Parathyroid adenoma (tissue), 2 donors: Measurements from ENCODE around the gene FUOM.
A peak's percentile ranks its signal among the peaks of the same experiment; 100 is the strongest.

Source experiments
- H2AFZ ChIP-seq: fragments of 300-600 bp; sonication (generic); one replicate; pipeline ENCODE4 v1.7.0; 2017; ENCODE audit warnings: antibody characterized with exemption, mild to moderate bottlenecking
- H3K27ac ChIP-seq: fragments of 300-600 bp; sonication (generic); one replicate; pipeline ENCODE4 v1.7.0; 2017
- H3K27me3 ChIP-seq: fragments of 300-600 bp; sonication (generic); one replicate; pipeline ENCODE4 v1.7.0; 2017; ENCODE audit warnings: low read length; ENCODE audit not compliant: control insufficient read depth, insufficient read depth
- H3K36me3 ChIP-seq: fragments of 300-600 bp; sonication (generic); one replicate; pipeline ENCODE4 v1.7.0; 2017; ENCODE audit warnings: low read length; ENCODE audit not compliant: control insufficient read depth, insufficient read depth
- H3K4me1 ChIP-seq: fragments of 300-600 bp; sonication (generic); one replicate; pipeline ENCODE4 v1.7.0; 2017; ENCODE audit warnings: control low read depth
- H3K4me2 ChIP-seq: fragments of 300-600 bp; sonication (generic); one replicate; pipeline ENCODE4 v1.7.0; 2017; ENCODE audit warnings: low read length
- H3K4me3 ChIP-seq: fragments of 300-600 bp; sonication (generic); one replicate; pipeline ENCODE4 v1.7.0; 2017; ENCODE audit warnings: low read depth, low read length
- H3K79me2 ChIP-seq: fragments of 300-600 bp; sonication (generic); one replicate; pipeline ENCODE4 v1.7.0; 2017; ENCODE audit warnings: control low read depth
- H3K9ac ChIP-seq: fragments of 300-600 bp; sonication (generic); one replicate; pipeline ENCODE4 v1.7.0; 2017; ENCODE audit warnings: mild to moderate bottlenecking
- H3K9me3 ChIP-seq: fragments of 300-600 bp; sonication (generic); one replicate; pipeline ENCODE4 v1.7.0; 2017; ENCODE audit warnings: low read length; ENCODE audit not compliant: control insufficient read depth
- TF ChIP-seq, protein P1 (sequence below): fragments of 300-600 bp; sonication (generic); IDR thresholded peaks from one replicate; pipeline ENCODE4 v1.7.0; 2017; ENCODE audit warnings: antibody characterized with exemption, mild to moderate bottlenecking
- donor health status: primary hyperparathyroidism.

The FUOM gene, protein sequence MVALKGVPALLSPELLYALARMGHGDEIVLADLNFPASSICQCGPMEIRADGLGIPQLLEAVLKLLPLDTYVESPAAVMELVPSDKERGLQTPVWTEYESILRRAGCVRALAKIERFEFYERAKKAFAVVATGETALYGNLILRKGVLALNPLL

DNA sequence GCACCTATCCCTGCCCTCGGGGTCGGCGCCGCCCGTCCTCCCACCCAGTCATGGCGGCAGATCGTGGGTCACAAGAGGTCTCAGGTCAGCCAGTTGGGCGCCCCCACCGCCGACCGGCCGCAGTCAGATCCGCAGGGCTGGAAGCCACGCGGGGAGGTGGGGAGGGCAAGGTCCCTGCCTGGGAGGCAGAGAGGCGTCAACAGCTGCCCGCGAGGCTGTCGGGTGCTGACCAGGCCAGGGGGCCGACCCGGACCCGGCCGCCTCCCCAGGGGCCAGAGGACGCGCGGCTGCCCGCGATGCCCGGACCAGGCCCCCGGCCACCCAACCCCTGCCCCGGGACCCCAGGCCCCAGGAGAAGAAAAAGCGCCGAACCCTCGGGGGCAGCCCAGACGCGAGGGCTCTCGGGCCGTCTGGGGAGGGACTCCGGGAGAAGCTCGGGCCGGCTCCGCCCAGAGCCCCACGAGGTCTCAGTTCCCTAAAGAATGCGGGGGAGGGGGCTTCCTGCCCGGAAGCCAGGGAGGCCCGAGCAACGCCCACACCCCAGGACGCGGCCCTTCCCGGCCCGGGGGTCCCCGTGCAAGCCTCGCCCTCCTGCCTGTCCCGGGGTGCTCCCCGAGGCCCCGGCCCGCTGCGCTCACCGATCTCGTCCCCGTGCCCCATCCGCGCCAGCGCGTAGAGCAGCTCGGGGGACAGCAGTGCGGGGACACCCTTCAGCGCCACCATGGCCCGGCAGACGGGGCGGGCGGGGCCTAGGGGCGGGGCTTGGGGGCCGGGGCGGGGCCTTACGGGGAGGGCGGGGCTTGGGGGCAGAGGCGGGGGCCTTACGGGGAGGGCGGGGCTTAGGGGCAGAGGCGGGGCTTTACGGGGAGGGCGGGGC lies at the start of gene FUOM:
Gene FUOM (minus strand): TSS at position 735 of the 877 bp plus-strand sequence. CDS start 12 bp downstream, at position 723.
- Histone ChIP-seq H3K27ac (no peak within 1 kb of the TSS), H3K9ac (no peak within 1 kb of the TSS), H3K36me3 (no peaks in the 10 kb centered on the region), H3K4me1 (peaks cover 6% of the 10 kb centered on the region), H3K79me2 (no peaks in the 10 kb centered on the region), H3K4me2 (peak within 1 kb of the TSS; percentile 65), H3K9me3 (no peaks in the 10 kb centered on the region), H2AFZ (peak within 1 kb of the TSS; percentile 74), H3K27me3 (no peaks in the 10 kb centered on the region), H3K4me3 (peak within 1 kb of the TSS; percentile 50)
- TF ChIP-seq, protein P1, sequence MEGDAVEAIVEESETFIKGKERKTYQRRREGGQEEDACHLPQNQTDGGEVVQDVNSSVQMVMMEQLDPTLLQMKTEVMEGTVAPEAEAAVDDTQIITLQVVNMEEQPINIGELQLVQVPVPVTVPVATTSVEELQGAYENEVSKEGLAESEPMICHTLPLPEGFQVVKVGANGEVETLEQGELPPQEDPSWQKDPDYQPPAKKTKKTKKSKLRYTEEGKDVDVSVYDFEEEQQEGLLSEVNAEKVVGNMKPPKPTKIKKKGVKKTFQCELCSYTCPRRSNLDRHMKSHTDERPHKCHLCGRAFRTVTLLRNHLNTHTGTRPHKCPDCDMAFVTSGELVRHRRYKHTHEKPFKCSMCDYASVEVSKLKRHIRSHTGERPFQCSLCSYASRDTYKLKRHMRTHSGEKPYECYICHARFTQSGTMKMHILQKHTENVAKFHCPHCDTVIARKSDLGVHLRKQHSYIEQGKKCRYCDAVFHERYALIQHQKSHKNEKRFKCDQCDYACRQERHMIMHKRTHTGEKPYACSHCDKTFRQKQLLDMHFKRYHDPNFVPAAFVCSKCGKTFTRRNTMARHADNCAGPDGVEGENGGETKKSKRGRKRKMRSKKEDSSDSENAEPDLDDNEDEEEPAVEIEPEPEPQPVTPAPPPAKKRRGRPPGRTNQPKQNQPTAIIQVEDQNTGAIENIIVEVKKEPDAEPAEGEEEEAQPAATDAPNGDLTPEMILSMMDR, result no peak

DNA sequence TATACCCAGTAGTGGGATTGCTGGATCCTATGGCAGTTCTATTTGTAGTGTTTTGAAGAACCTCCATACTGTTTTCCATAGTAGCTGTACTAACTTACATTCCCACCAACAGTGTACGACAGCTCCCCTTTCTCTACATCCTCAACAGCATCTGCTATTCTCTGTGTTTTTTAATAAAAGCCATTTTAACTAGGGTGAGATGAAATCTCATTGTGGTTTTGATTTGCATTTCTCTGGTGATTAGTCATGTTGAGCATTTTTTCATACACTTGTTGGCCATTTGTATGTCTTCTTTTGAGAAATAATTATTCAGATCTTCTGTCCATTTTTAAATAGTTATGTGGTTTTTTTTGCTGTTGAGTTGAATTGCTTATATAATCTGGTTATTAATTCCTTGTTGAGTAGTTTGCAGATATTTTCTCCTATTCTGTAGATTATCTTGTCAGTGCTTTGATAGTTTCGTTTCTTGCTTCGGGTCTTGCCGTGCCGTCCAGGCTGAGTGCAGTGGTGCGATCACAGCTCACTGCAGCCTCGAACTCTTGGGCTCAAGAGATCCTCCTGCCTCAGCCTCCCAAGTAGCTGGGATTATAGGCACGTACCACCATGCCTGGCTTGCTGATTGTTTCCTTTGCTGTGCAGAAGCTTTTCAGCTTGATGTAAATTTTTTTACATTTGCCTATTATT lies 48.2 kb upstream of the FUOM start:
- Histone ChIP-seq H3K4me1 (no peaks in the 10 kb centered on the region), H3K4me3 (no peak overlapping the region), H3K4me2 (no peak overlapping the region), H3K9me3 (no peaks in the 10 kb centered on the region), H3K27ac (no peak overlapping the region), H3K79me2 (peaks cover 18% of the 10 kb centered on the region), H3K9ac (no peak overlapping the region), H3K27me3 (no peaks in the 10 kb centered on the region), H2AFZ (no peak overlapping the region), H3K36me3 (no peaks in the 10 kb centered on the region)
- TF ChIP-seq, protein P1, result no peak

DNA sequence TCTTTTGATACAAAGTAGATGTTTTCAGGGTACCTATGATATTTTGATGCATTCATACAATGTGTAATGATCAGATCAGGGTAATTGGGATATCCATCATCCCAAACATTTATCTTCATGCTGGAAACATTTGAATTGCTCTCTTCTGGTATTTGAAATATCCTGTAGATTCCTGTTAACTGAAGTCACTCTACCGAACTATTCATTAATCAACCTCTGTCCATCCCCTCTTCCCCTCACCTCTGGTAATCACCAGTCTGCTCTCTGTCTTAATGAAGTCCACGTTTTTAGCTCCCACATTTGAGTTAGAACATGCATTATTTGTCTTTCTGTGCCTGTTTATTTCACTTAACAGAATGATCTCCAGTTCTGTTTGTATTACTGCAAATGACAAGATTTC lies 47.5 kb upstream of the FUOM start:
- TF ChIP-seq, protein P1, result no peak
- Histone ChIP-seq H3K27ac (no peak overlapping the region), H3K4me2 (no peak overlapping the region), H3K9ac (no peak overlapping the region), H3K9me3 (no peaks in the 10 kb centered on the region), H3K4me3 (no peak overlapping the region), H3K4me1 (no peaks in the 10 kb centered on the region), H3K36me3 (no peaks in the 10 kb centered on the region), H3K27me3 (no peaks in the 10 kb centered on the region), H3K79me2 (peaks cover 24% of the 10 kb centered on the region), H2AFZ (no peak overlapping the region)

DNA sequence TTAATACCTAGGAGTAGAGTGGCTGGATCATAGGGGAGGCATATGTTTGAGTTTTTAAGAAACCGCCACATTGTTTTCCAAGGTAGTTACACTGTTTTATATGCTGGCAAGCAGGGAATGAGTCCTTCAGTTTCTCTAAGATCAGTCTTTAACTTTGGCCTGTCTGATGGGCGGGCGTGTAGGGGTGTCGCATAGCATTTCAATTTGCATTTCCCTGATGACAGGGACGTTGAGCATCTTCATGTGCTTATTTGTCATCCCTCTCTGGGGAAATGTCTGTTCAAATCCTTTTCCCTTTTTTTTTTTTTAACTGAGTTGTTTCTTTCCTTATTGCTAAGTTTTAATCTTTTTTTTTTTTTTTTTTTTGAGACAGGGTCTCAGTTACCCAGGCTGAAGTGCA lies 46.0 kb upstream of the FUOM start:
- TF ChIP-seq, protein P1, result no peak
- H3K36me3 ChIP-seq, result no peaks in the 10 kb centered on the region

More for the DNA sequence above, 46.0 kb upstream of the FUOM start:
- H3K27ac ChIP-seq, result no peak overlapping the region
- H3K9ac ChIP-seq, result no peak overlapping the region
- no peaks in the 10 kb centered on the region for H3K9me3 ChIP-seq
- no peak overlapping the region for H3K4me2 ChIP-seq
- H3K27me3 ChIP-seq, result no peaks in the 10 kb centered on the region
- H3K4me1 ChIP-seq, result no peaks in the 10 kb centered on the region
- H3K79me2 ChIP-seq, result peaks cover 24% of the 10 kb centered on the region
- no peak overlapping the region for H2AFZ ChIP-seq
- H3K4me3 ChIP-seq, result no peak overlapping the region
